K562 (cell line): ENCODE measurements around the gene STAB2. TPM values are rescaled to one million over a fixed set of nuclear protein-coding genes. Genes with fewer than 3 reads are reported as not detected.

Experiments used
- ATAC-seq: fragments of 200-7000 bp; cut with Tn5 transposase; 3 replicates; pipeline ENCODE4 v1.9.1; 2020; ENCODE audit warnings: moderate library complexity
- BruUV-seq: library from RNA; stranded (reverse); fragments of 400-500 nt; replicated peaks from 2 replicates; lab custom pipeline; 2021; lab: Mats Ljungman, UMichigan
- CTCF ChIA-PET: fragments of 300-600 bp; formaldehyde crosslinking; extraction: SDS; loops from one replicate; lab custom pipeline; 2021; ENCODE audit warnings: low intra/inter-chr PET ratio; lab: Yijun Ruan, JAX
- POLR2A ChIA-PET: fragments of 300-600, 350-650 bp; sonication (Branson Sonifier 250); formaldehyde crosslinking; extraction: SDS; loops from one replicate; lab custom pipeline; 2021; ENCODE audit warnings: antibody characterized with exemption, inconsistent platforms; lab: Yijun Ruan, JAX
- DNase-seq, 4 experiments: peaks; one replicate each; pipeline versions ENCODE4 v3.0.0 to v3.0.0-alpha.2; 2011 to 2018; ENCODE audit warnings: low spot score in 3 of 4, mixed read lengths in 3 of 4; ENCODE audit errors: extremely low read depth in 1 of 4
- FAIRE-seq: peaks from 2 replicates; lab custom pipeline; 2011; peaks lifted over from hg19 to GRCh38; lab: Jason Lieb, UNC
- H2AFZ ChIP-seq: 2 replicates; pipeline ENCODE4 v1.6.0; 2011; ENCODE audit warnings: low read depth, low read length, control low read depth, inconsistent platforms
- H3K27ac ChIP-seq: fragments of 200-600 bp; 3 replicates; pipeline ENCODE4 v1.8.0; 2011; ENCODE audit warnings: low read depth, mild to moderate bottlenecking, control low read depth, inconsistent platforms, low read length, moderate library complexity, mixed read lengths; ENCODE audit errors: extremely low read depth
- H3K27me3 ChIP-seq, 2 experiments: fragments of 300-600 bp in 1 of 2; 2 replicates in 1 of 2; 3 replicates in 1 of 2; pipeline versions ENCODE4 v1.6.0 to v1.8.0; 2011; ENCODE audit warnings: inconsistent platforms in 2 of 2, low read length in 2 of 2, mild to moderate bottlenecking in 1 of 2, mixed read lengths in 1 of 2, moderate library complexity in 1 of 2; ENCODE audit not compliant: control insufficient read depth in 2 of 2, insufficient read depth in 2 of 2
- H3K36me3 ChIP-seq: fragments of 300-600 bp; 3 replicates; pipeline ENCODE4 v1.8.0; 2011; ENCODE audit warnings: mild to moderate bottlenecking, low read length, inconsistent platforms; ENCODE audit not compliant: control insufficient read depth, insufficient read depth
- H3K4me1 ChIP-seq, 2 experiments: fragments of 200-600 bp in 1 of 2; replicated peaks in 1 of 2; 2 replicates in 1 of 2; 3 replicates in 1 of 2; pipeline versions ENCODE4 v1.5.1 to v1.8.0; 2011; ENCODE audit warnings: inconsistent platforms in 2 of 2, low read length in 2 of 2, mild to moderate bottlenecking in 1 of 2, mixed read lengths in 1 of 2, moderate library complexity in 1 of 2; ENCODE audit not compliant: control insufficient read depth in 2 of 2, insufficient read depth in 2 of 2
- H3K4me2 ChIP-seq: 2 replicates; pipeline ENCODE4 v1.6.1; 2011; ENCODE audit warnings: low read length, control low read depth, inconsistent platforms, mixed read lengths; ENCODE audit not compliant: insufficient read depth
- H3K4me3 ChIP-seq: fragments of 200-600 bp; sonication (generic), shearing (Covaris generic); 2 replicates; pipeline ENCODE4 v1.5.1; 2016; ENCODE audit warnings: control low read depth, inconsistent platforms
- H3K79me2 ChIP-seq: fragments of 200-600 bp; 3 replicates; pipeline ENCODE4 v1.8.0; 2011; ENCODE audit warnings: low read length, inconsistent platforms; ENCODE audit not compliant: control insufficient read depth, insufficient read depth
- H3K9ac ChIP-seq, 2 experiments: 2 replicates each; pipeline versions ENCODE4 v1.6.0 to v1.6.1; 2011; ENCODE audit warnings: low read depth in 2 of 2, low read length in 2 of 2, control low read depth in 1 of 2, inconsistent platforms in 1 of 2, mild to moderate bottlenecking in 1 of 2, mixed read lengths in 1 of 2; ENCODE audit not compliant: insufficient read depth in 1 of 2
- H3K9me1 ChIP-seq: one replicate; pipeline ENCODE4 v1.6.0; 2011; ENCODE audit warnings: inconsistent platforms, mild to moderate bottlenecking, low read length, moderate library complexity; ENCODE audit not compliant: control insufficient read depth, insufficient read depth
- H3K9me3 ChIP-seq: replicated peaks from 2 replicates; pipeline ENCODE4 v1.5.1; 2011; ENCODE audit warnings: low read depth, low read length, inconsistent platforms; ENCODE audit not compliant: control insufficient read depth, insufficient read depth
- H4K20me1 ChIP-seq: replicated peaks from 2 replicates; pipeline ENCODE4 v1.6.1; 2011; ENCODE audit warnings: low read length, inconsistent platforms, mixed read lengths; ENCODE audit not compliant: control insufficient read depth, insufficient read depth
- ZNF146 ChIP-seq: IDR thresholded peaks from one replicate; pipeline ENCODE4 v1.6.1; 2018; ENCODE audit warnings: missing compliant biosample characterization; ENCODE audit not compliant: unreplicated experiment
- WGBS: fragments of 100-300 bp; shearing (Covaris generic); methylation state at CpG from one replicate; pipeline ENCODE4 v1.1.6; 2016; ENCODE audit warnings: low coverage, mixed read lengths; ENCODE audit not compliant: insufficient coverage; ENCODE audit errors: missing lambda C conversion rate; 5-methylcytosine and 5-hydroxymethylcytosine counted together
- in situ Hi-C: fragments of 300-500 bp; cut with MboI; formaldehyde crosslinking; loops from 4 replicates; pipeline ENCODE4 v1.15.0; 2018; ENCODE audit warnings: inconsistent platforms, mixed read lengths
- intact Hi-C: fragments of 100-400 bp; cut with micrococcal nuclease; formaldehyde crosslinking; loops from 2 replicates; pipeline ENCODE4 v1.14.2; 2022
- polyA plus RNA-seq, 8 experiments: library from polyadenylated mRNA; depleted of rRNA in 4 of 8; stranded (reverse) in 5 of 8; unstranded in 3 of 8; fragments of >200 nt; fragmentation: Nextera tagmentation in 2 of 8; fragmentation: Illumina TruSeq in 1 of 8; extraction: Ambion mirVana in 2 of 8; extraction: Trizol in 1 of 8; gene quantifications; 2 replicates each; pipeline versions ENCODE4 v1.2.1 to v1.2.3, GENCODE V29; 2011 to 2014; ENCODE audit warnings: inconsistent platforms in 1 of 8, missing spikeins in 1 of 8
- total RNA-seq, 7 experiments: library from RNA; depleted of rRNA in 6 of 7; stranded (reverse); fragments of >200 nt in 6 of 7; fragmentation: Illumina TruSeq in 2 of 7; extraction: Trizol in 2 of 7; gene quantifications; 2 replicates each; pipeline versions ENCODE4 v1.2.1 to v1.2.3, GENCODE V29; 2011 to 2021; ENCODE audit warnings: low replicate concordance in 1 of 7
- TF ChIP-seq, protein P1 (sequence below): fragments of 450-650 bp; formaldehyde crosslinking; IDR thresholded peaks from 2 replicates; pipeline ENCODE4 v1.4.0; 2022; ENCODE audit warnings: missing genetic modification characterization
- TF ChIP-seq, protein P2 (sequence below), 2 experiments: fragments of 450-650 bp; IDR thresholded peaks; 2 replicates each; pipeline ENCODE4 v1.6.1; 2016; ENCODE audit warnings: mild to moderate bottlenecking in 2 of 2, borderline replicate concordance in 1 of 2, low read depth in 1 of 2, moderate library complexity in 1 of 2

STAB2 gene
- total and polyA plus RNA-seq, 9 of the 15 experiments (the other 6 are each of a cell fraction or from before 2014, with no cell fraction given) = 0.10 TPM; not detected in 8

DNA sequence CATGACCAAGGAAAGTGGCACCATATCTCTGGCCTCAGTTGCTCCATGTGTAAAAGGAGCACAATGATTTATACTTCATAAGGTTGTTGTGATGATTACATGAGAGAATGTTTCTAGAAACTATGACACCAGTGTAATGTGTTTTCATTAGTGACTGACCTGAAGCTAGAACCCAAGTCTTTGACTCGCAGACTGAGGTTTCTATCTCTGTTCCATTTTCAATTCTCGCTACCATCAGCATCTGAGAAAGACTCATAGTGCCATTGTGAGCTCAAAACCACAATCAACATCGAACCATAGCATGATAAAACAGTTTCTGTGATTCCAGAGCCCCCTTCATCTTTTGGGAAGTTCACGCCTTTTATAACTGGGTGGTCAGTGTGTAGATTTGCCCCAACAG is 53.8 kb downstream of the STAB2 start:
- no peak for TF ChIP-seq ZNF146
- TF ChIP-seq, protein P1, sequence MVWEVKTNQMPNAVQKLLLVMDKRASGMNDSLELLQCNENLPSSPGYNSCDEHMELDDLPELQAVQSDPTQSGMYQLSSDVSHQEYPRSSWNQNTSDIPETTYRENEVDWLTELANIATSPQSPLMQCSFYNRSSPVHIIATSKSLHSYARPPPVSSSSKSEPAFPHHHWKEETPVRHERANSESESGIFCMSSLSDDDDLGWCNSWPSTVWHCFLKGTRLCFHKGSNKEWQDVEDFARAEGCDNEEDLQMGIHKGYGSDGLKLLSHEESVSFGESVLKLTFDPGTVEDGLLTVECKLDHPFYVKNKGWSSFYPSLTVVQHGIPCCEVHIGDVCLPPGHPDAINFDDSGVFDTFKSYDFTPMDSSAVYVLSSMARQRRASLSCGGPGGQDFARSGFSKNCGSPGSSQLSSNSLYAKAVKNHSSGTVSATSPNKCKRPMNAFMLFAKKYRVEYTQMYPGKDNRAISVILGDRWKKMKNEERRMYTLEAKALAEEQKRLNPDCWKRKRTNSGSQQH = no peak
- TF ChIP-seq, protein P2, sequence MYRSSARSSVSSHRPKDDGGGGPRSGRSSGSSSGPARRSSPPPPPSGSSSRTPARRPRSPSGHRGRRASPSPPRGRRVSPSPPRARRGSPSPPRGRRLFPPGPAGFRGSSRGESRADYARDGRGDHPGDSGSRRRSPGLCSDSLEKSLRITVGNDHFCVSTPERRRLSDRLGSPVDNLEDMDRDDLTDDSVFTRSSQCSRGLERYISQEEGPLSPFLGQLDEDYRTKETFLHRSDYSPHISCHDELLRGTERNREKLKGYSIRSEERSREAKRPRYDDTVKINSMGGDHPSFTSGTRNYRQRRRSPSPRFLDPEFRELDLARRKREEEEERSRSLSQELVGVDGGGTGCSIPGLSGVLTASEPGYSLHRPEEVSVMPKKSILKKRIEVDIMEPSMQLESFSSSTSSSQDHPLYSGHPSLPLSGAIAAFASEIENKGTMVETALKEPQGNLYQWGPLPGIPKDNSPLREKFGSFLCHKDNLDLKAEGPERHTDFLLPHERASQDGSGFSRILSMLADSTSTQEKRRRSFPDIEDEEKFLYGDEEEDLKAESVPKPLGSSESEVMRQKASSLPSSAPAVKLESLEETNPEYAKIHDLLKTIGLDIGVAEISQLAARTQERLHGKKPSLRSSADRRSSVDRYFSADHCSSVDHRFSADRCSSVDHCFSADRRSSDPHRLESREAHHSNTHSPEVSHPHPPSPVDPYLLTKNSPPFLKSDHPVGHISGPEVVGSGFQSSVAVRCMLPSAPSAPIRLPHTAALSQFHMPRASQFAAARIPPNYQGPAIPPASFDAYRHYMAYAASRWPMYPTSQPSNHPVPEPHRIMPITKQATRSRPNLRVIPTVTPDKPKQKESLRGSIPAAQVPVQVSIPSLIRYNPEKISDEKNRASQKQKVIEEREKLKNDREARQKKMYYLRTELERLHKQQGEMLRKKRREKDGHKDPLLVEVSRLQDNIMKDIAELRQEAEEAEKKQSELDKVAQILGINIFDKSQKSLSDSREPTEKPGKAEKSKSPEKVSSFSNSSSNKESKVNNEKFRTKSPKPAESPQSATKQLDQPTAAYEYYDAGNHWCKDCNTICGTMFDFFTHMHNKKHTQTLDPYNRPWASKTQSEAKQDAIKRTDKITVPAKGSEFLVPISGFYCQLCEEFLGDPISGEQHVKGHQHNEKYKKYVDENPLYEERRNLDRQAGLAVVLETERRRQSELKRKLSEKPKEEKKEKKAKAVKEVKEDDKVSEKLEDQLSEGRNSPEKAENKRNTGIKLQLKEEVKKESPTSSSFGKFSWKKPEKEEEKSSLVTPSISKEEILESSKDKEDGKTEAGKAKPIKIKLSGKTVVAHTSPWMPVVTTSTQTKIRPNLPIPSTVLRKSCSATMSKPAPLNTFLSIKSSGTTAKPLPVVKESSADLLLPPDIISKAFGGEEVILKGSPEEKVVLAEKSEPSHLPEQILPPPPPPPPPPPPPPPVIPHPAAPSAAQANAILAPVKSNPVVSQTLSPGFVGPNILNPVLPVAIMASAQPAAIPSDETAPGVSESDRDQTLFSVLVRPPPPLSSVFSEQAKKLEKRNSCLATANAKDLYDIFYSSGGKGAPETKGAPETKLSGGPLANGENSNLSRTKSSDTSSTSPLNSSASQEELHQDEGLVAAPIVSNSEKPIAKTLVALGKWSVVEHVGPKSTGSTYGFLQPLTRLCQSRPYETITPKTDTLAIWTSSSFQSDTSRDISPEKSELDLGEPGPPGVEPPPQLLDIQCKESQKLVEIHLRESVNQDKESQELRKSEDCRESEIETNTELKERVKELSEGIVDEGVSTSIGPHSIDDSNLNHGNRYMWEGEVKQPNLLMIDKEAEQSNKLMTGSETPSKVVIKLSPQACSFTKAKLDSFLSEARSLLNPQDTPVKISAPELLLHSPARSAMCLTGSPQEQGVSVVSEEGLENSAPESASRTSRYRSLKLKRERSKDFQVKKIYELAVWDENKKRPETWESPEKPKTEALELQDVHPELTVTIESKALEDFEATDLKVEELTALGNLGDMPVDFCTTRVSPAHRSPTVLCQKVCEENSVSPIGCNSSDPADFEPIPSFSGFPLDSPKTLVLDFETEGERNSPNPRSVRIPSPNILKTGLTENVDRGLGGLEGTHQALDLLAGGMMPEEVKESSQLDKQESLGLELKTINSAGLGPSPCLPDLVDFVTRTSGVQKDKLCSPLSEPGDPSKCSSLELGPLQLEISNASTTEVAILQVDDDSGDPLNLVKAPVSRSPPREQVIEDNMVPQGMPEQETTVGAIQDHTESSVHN (IDR thresholded peaks at IDR 0.05; ENCODE audit: borderline replicate concordance in 1 of 2, low read depth in 1 of 2) = no peak
- no peak overlapping the region for H2AFZ ChIP-seq
- WGBS = 0% methylated on average over 4 of the region's 4 CpGs
- H3K36me3 ChIP-seq = no peaks in the 10 kb centered on the region
- no peak for FAIRE-seq
- ATAC-seq = no peak
- in situ Hi-C loops (no loop called here), intact Hi-C loops (no loop called here)
- no peaks in the 10 kb centered on the region for H3K9me3 ChIP-seq
- no peaks in the 10 kb centered on the region for H3K4me1 ChIP-seq
- no peaks in the 10 kb centered on the region for H4K20me1 ChIP-seq
- peaks cover 3% of the 10 kb centered on the region for H3K9me1 ChIP-seq
- no peak overlapping the region for H3K9ac ChIP-seq
- 0 out of 5 replicates have a peak, but pooled peaks cover 0 to 4% of the 10 kb centered on the region in 2 experiments for H3K27me3 ChIP-seq
- CTCF ChIA-PET = no interaction called here
- H3K4me2 ChIP-seq = no peak overlapping the region
- H3K79me2 ChIP-seq = no peaks in the 10 kb centered on the region
- no peak overlapping the region for H3K27ac ChIP-seq
- H3K4me3 ChIP-seq = no peak overlapping the region
- no TSS peak for BruUV-seq
- no peak for DNase-seq
- POLR2A ChIA-PET = no interaction called here
